GM12875 (cell line): ENCODE results near the gene MS4A4A.

ENCODE experiments used
- H3K4me3 ChIP-seq: one replicate; pipeline ENCODE4 v1.5.1; 2011; ENCODE audit warnings: low read depth, low read length, control low read depth
- TF ChIP-seq, protein P1 (sequence below): IDR thresholded peaks from 2 replicates; pipeline ENCODE4 v1.5.1; 2011; ENCODE audit warnings: low read depth, mild to moderate bottlenecking, control low read depth, inconsistent platforms, low read length, moderate library complexity, borderline replicate concordance; ENCODE audit not compliant: insufficient read depth

The MS4A4A gene

GRCh38 chr11:60318726-60319125 lies 38.3 kb downstream of the MS4A4A start:
- H3K4me3 ChIP-seq: no peak overlapping the region
- TF ChIP-seq, protein P1, sequence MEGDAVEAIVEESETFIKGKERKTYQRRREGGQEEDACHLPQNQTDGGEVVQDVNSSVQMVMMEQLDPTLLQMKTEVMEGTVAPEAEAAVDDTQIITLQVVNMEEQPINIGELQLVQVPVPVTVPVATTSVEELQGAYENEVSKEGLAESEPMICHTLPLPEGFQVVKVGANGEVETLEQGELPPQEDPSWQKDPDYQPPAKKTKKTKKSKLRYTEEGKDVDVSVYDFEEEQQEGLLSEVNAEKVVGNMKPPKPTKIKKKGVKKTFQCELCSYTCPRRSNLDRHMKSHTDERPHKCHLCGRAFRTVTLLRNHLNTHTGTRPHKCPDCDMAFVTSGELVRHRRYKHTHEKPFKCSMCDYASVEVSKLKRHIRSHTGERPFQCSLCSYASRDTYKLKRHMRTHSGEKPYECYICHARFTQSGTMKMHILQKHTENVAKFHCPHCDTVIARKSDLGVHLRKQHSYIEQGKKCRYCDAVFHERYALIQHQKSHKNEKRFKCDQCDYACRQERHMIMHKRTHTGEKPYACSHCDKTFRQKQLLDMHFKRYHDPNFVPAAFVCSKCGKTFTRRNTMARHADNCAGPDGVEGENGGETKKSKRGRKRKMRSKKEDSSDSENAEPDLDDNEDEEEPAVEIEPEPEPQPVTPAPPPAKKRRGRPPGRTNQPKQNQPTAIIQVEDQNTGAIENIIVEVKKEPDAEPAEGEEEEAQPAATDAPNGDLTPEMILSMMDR: no peak

GRCh38 chr11:60321051-60321450 lies 40.6 kb downstream of the MS4A4A start:
- H3K4me3 ChIP-seq: no peak overlapping the region
- TF ChIP-seq, protein P1: no peak

GRCh38 chr11:60326955-60327354 lies 46.5 kb downstream of the MS4A4A start, which contains the start of gene MS4A6E:
Gene MS4A6E, plus strand, starts transcription at chr11:60327255. Its CDS starts 7,641 bp downstream, at chr11:60334896.
- H3K4me3 ChIP-seq: no peak within 1 kb of the TSS
- TF ChIP-seq, protein P1: no peak

GRCh38 chr11:60328460-60328859 lies 48.0 kb downstream of the MS4A4A start:
- no peak overlapping the region for H3K4me3 ChIP-seq
- TF ChIP-seq, protein P1: no peak

- TF ChIP-seq, protein P1: no peak
- H3K4me3 ChIP-seq: no peak overlapping the region
Measured at GRCh38 chr11:60332846-60333245, 52.4 kb downstream of the MS4A4A start.

DNA sequence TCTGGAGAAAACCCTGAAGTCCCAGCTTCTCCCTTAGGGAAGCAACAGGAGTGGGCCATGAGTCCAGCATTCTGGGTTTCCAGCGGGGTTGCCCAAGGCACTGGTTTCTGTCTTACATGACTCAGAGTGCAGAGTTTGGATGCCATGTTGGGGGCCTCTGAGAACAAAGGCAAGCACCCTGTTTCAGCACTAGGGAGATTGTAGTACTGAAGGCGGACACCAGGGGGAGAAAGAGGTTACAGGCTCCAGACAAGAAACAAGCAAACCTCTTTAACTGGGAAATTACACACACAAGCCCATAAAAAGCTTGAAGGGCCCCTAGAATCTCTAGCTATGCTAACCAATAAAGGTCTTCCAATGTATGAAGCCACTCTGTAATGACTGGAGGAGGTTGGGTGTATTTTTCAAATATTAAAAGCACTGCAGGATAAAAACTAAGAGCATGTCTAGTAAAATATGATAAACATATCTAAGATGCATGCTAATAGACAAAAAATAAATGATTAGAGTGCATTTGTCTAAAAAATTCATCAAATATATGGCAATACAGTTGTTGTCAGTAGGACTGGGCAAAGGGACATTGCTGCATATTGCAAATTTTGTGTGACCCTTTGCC lies 53.6 kb downstream of the MS4A4A start:
- TF ChIP-seq, protein P1: peak; percentile 84

GRCh38 chr11:60336767-60337391 lies 56.4 kb downstream of the MS4A4A start:
- H3K4me3 ChIP-seq: no peak overlapping the region

More for the DNA sequence above, 53.6 kb downstream of the MS4A4A start:
- H3K4me3 ChIP-seq: no peak overlapping the region

More at GRCh38 chr11:60336767-60337391, 56.4 kb downstream of the MS4A4A start:
- TF ChIP-seq, protein P1: no peak
